ENCODE data around the gene ECM2.

DNA sequence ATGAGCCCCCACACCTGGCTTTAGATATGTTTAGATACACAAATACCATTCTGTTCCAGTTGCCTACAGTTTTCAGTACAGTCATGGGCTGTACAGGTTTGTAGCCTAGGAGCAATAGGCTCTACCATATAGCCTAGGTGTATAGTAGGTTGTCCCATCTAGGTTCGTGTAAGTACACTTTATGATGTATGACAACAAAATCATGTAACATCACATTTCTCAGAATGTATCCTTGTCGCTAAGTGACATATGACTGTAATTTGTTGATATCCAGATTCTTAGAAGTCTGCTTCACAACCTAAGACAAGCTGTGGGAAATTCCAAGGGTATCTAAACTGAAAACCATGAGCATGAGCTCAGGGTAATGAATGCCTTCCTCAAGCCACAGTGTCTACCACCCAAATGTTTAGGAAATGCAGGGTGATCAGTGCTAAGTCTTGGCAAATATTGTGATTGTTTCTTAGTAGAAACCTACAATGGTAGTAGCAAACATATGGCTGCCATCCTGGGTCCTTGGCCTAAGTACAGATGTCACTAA is 8.4 kb downstream of the ECM2 start:
- no peak for TF ChIP-seq EZH2phosphoT487 (IDR thresholded peaks at IDR 0.05; ENCODE audit: insufficient read depth, low read depth)
- no peak for TF ChIP-seq EZH2 (IDR thresholded peaks at IDR 0.05; ENCODE audit: insufficient read depth, poor library complexity, severe bottlenecking)

Data from GM23248 (cell line).